Glomerular endothelial cell (primary cell): ENCODE results near the gene OTUD5. TPM values are rescaled to one million over a fixed set of nuclear protein-coding genes. Genes with fewer than 3 reads are reported as not detected.
"Not testable (repeated sequence)": the region's sequence is repeated elsewhere in the genome, so short reads cannot be mapped to it uniquely, and the experiment has no call there.

ENCODE experiments used
- DNase-seq: peaks from one replicate; pipeline ENCODE4 v3.0.0-alpha.2; 2011; ENCODE audit warnings: low read depth, low spot score; ENCODE audit errors: extremely low read depth
- total RNA-seq: library from RNA; depleted of rRNA; stranded (reverse); fragments of >200 nt; gene quantifications from 2 replicates; pipeline ENCODE4 v1.2.3, GENCODE V29; 2015

Gene OTUD5
- total RNA-seq, 1 donor from 2014 or later = 53.3 TPM

- DNase-seq = no peak
Observed at GRCh38 chrX:48891402-48892288, 65.8 kb downstream of the OTUD5 start.

- no peak for DNase-seq
Observed at GRCh38 chrX:48890934-48891401, 66.4 kb downstream of the OTUD5 start.

GRCh38 chrX:48890296-48890925 is 67.0 kb downstream of the OTUD5 start:
- no peak for DNase-seq

- DNase-seq = not testable (repeated sequence)
Observed at GRCh38 chrX:48886586-48886985, 70.8 kb downstream of the OTUD5 start.

- no peak for DNase-seq
Observed at GRCh38 chrX:48883729-48884128, 73.7 kb downstream of the OTUD5 start.

GRCh38 chrX:48876944-48877343 is 80.5 kb downstream of the OTUD5 start:
- DNase-seq = not testable (repeated sequence)

Other genes starting within 250 kb of the OTUD5 start
- not detected in 2 replicates for gene GLOD5, start 195.9 kb downstream of the OTUD5 start, total RNA-seq
- not detected in 2 replicates for gene GATA1, start 171.0 kb downstream of the OTUD5 start, total RNA-seq
- 31.9 and 57.1 TPM in 2 replicates for gene HDAC6, start 155.5 kb downstream of the OTUD5 start, total RNA-seq
- gene ERAS, start 131.1 kb downstream of the OTUD5 start, total RNA-seq = not detected in 2 replicates
- 1.5 and 8.9 TPM in 2 replicates for gene PCSK1N, start 122.0 kb downstream of the OTUD5 start, total RNA-seq
- gene TIMM17B, start 59.8 kb downstream of the OTUD5 start, total RNA-seq = 32.7 and 34.2 TPM in 2 replicates
- gene PQBP1, start 59.7 kb downstream of the OTUD5 start, total RNA-seq = 51.3 and 57.9 TPM in 2 replicates
- gene SLC35A2, start 46.0 kb downstream of the OTUD5 start, total RNA-seq = 14.1 and 27.3 TPM in 2 replicates
- gene PIM2, start 38.6 kb downstream of the OTUD5 start, total RNA-seq = 5.3 TPM in 2 replicates
- 0.78 and 1.3 TPM in 2 replicates for gene KCND1, start 14.2 kb upstream of the OTUD5 start, total RNA-seq
- 24.4 and 38.2 TPM in 2 replicates for gene GRIPAP1, start 44.7 kb upstream of the OTUD5 start, total RNA-seq
- gene TFE3, start 85.8 kb upstream of the OTUD5 start, total RNA-seq = 50.1 and 72.2 TPM in 2 replicates
- gene CCDC120, start 101.4 kb upstream of the OTUD5 start, total RNA-seq = 2.3 and 5.7 TPM in 2 replicates
- gene PRAF2, start 116.4 kb upstream of the OTUD5 start, total RNA-seq = 14.1 and 34.1 TPM in 2 replicates
- 33.4 and 49.3 TPM in 2 replicates for gene WDR45, start 122.3 kb upstream of the OTUD5 start, total RNA-seq
- gene GPKOW, start 166.1 kb upstream of the OTUD5 start, total RNA-seq = 21.0 and 32.6 TPM in 2 replicates
- 1.2 and 1.4 TPM in 2 replicates for gene MAGIX, start 205.2 kb upstream of the OTUD5 start, total RNA-seq
- 50.4 and 50.9 TPM in 2 replicates for gene PLP2, start 214.3 kb upstream of the OTUD5 start, total RNA-seq
- 8.1 and 15.6 TPM in 2 replicates for gene PRICKLE3, start 228.8 kb upstream of the OTUD5 start, total RNA-seq
- gene SYP, start 242.6 kb upstream of the OTUD5 start, total RNA-seq = 0.18 TPM in 1 of 2 replicates, not detected in the other